GM21381 (cell line): ENCODE data around the gene ANKRD40.
"Not testable (repeated sequence)": the region's sequence is repeated elsewhere in the genome, so short reads cannot be mapped to it uniquely, and the experiment has no call there.

Source experiments
- ATAC-seq: cut with Tn5 transposase; IDR thresholded peaks from one replicate; pipeline ENCODE4 v1.9.1; 2021; ENCODE audit warnings: mild to moderate bottlenecking, moderate library complexity; ENCODE audit not compliant: unreplicated experiment

ANKRD40 gene

GRCh38 chr17:50687200-50688066 is 20.3 kb downstream of the ANKRD40 start:
- ATAC-seq: no peak

GRCh38 chr17:50686494-50687199 is 21.1 kb downstream of the ANKRD40 start:
- no peak for ATAC-seq

GRCh38 chr17:50685691-50686493 is 21.8 kb downstream of the ANKRD40 start:
- ATAC-seq: no peak

- ATAC-seq: no peak
Observed at GRCh38 chr17:50685334-50685665, 22.4 kb downstream of the ANKRD40 start.

- no peak for ATAC-seq
Observed at GRCh38 chr17:50684612-50685333, 22.9 kb downstream of the ANKRD40 start.

- ATAC-seq: no peak
Observed at GRCh38 chr17:50684288-50684611, 23.5 kb downstream of the ANKRD40 start.

GRCh38 chr17:50683434-50684287 is 24.1 kb downstream of the ANKRD40 start:
- no peak for ATAC-seq

- ATAC-seq: no peak
Observed at GRCh38 chr17:50682938-50683337, 24.8 kb downstream of the ANKRD40 start.

GRCh38 chr17:50682441-50682840 is 25.3 kb downstream of the ANKRD40 start:
- ATAC-seq: no peak

GRCh38 chr17:50681263-50682200 is 26.2 kb downstream of the ANKRD40 start:
- ATAC-seq: no peak

GRCh38 chr17:50680543-50681262 is 27.0 kb downstream of the ANKRD40 start:
- not testable (repeated sequence) for ATAC-seq

GRCh38 chr17:50680126-50680525 is 27.6 kb downstream of the ANKRD40 start:
- no peak for ATAC-seq

GRCh38 chr17:50679008-50679544 is 28.6 kb downstream of the ANKRD40 start:
- no peak for ATAC-seq

GRCh38 chr17:50677851-50678375 is 29.8 kb downstream of the ANKRD40 start:
- ATAC-seq: no peak

GRCh38 chr17:50676065-50676975 is 31.4 kb downstream of the ANKRD40 start:
- ATAC-seq: no peak

GRCh38 chr17:50675627-50676026 is 32.1 kb downstream of the ANKRD40 start:
- no peak for ATAC-seq

GRCh38 chr17:50675190-50675589 is 32.5 kb downstream of the ANKRD40 start:
- ATAC-seq: no peak
